ENCODE data around the gene IGFBP4. TPM values are rescaled to one million over a fixed set of nuclear protein-coding genes. Genes with fewer than 3 reads are reported as not detected.

Gene IGFBP4
- total and polyA plus RNA-seq, 2 donors (not counting 1 experiment from before 2014, with no cell fraction given), result 436 to 1,130 TPM

GRCh38 chr17:40459636-40460603 is 16.7 kb downstream of the IGFBP4 start:
- no peak overlapping the region for H3K4me3 ChIP-seq (replicated peaks in 1 of 4; ENCODE audit: control extremely low read depth in 1 of 4, insufficient read depth in 1 of 4, low read depth in 3 of 4, low read length in 4 of 4)
- DNase-seq (ENCODE audit: low read depth in 2 of 2), result peak in 1 of 2 donors; percentile 42
- H4K20me1 ChIP-seq (ENCODE audit: control insufficient read depth, extremely low read depth, insufficient read depth, low read length), result no peaks in the 10 kb centered on the region
- H3K9me3 ChIP-seq (ENCODE audit: control insufficient read depth, insufficient read depth, low read depth, low read length), result no peaks in the 10 kb centered on the region
- peaks cover 60% of the 10 kb centered on the region for H3K4me1 ChIP-seq (ENCODE audit: control insufficient read depth, extremely low read depth, insufficient read depth, low read length)
- peak overlapping the region; percentile 35 for H3K27ac ChIP-seq (ENCODE audit: insufficient read depth, low read length)
- TF ChIP-seq, protein P1, sequence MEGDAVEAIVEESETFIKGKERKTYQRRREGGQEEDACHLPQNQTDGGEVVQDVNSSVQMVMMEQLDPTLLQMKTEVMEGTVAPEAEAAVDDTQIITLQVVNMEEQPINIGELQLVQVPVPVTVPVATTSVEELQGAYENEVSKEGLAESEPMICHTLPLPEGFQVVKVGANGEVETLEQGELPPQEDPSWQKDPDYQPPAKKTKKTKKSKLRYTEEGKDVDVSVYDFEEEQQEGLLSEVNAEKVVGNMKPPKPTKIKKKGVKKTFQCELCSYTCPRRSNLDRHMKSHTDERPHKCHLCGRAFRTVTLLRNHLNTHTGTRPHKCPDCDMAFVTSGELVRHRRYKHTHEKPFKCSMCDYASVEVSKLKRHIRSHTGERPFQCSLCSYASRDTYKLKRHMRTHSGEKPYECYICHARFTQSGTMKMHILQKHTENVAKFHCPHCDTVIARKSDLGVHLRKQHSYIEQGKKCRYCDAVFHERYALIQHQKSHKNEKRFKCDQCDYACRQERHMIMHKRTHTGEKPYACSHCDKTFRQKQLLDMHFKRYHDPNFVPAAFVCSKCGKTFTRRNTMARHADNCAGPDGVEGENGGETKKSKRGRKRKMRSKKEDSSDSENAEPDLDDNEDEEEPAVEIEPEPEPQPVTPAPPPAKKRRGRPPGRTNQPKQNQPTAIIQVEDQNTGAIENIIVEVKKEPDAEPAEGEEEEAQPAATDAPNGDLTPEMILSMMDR (conservative IDR thresholded peaks at IDR 0.05 in 1 of 2, IDR thresholded peaks at IDR 0.05 in 1 of 2; ENCODE audit: low read depth in 1 of 2, low read length in 2 of 2), result no peak
- TF ChIP-seq EZH2 (IDR thresholded peaks at IDR 0.05; ENCODE audit: low read length, missing control alignments), result no peak
- H3K27me3 ChIP-seq (ENCODE audit: control insufficient read depth, insufficient read depth, low read length), result no peaks in the 10 kb centered on the region
- H3K36me3 ChIP-seq (ENCODE audit: control insufficient read depth, insufficient read depth, low read length), result peaks cover 24% of the 10 kb centered on the region
- H3K79me2 ChIP-seq (ENCODE audit: control insufficient read depth, insufficient read depth, low read length), result no peaks in the 10 kb centered on the region
- H2AFZ ChIP-seq (ENCODE audit: low read length), result no peak overlapping the region
- no peak overlapping the region for H3K4me2 ChIP-seq (ENCODE audit: extremely low read depth, insufficient read depth, low read length)
- H3K9ac ChIP-seq (ENCODE audit: insufficient read depth, low read length), result no peak overlapping the region

DNA sequence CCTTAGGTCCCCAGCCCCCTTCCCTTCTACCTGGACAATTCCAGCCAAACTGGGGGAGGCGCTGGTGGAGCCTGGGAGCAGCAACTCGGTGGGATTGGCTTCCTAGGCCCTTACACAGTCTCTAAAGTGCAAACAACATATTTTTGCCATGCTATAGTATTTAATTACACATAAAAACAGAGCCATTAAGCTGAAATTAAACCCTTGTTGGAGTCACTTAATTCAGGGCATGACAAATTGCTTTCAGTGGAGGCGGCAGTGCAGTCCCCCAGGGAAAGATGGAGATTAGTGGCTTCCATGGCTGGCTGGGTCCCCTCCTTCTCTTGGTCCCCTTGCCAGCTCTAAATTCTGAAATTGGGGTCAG is 17.3 kb downstream of the IGFBP4 start:
- no peaks in the 10 kb centered on the region for H3K27me3 ChIP-seq (ENCODE audit: control insufficient read depth, insufficient read depth, low read length)
- no peaks in the 10 kb centered on the region for H3K9me3 ChIP-seq (ENCODE audit: control insufficient read depth, insufficient read depth, low read depth, low read length)
- H4K20me1 ChIP-seq (ENCODE audit: control insufficient read depth, extremely low read depth, insufficient read depth, low read length), result no peaks in the 10 kb centered on the region
- no peak overlapping the region for H3K4me2 ChIP-seq (ENCODE audit: extremely low read depth, insufficient read depth, low read length)
- H3K27ac ChIP-seq (ENCODE audit: insufficient read depth, low read length), result no peak overlapping the region
- peaks cover 59% of the 10 kb centered on the region for H3K4me1 ChIP-seq (ENCODE audit: control insufficient read depth, extremely low read depth, insufficient read depth, low read length)
- peak in 1 of 2 donors; percentile 28 for DNase-seq (ENCODE audit: low read depth in 2 of 2)
- no peak overlapping the region for H3K4me3 ChIP-seq (replicated peaks in 1 of 4; ENCODE audit: control extremely low read depth in 1 of 4, insufficient read depth in 1 of 4, low read depth in 3 of 4, low read length in 4 of 4)
- H3K9ac ChIP-seq (ENCODE audit: insufficient read depth, low read length), result no peak overlapping the region
- H3K79me2 ChIP-seq (ENCODE audit: control insufficient read depth, insufficient read depth, low read length), result no peaks in the 10 kb centered on the region
- H2AFZ ChIP-seq (ENCODE audit: low read length), result no peak overlapping the region
- H3K36me3 ChIP-seq (ENCODE audit: control insufficient read depth, insufficient read depth, low read length), result peaks cover 24% of the 10 kb centered on the region
- TF ChIP-seq, protein P1 (conservative IDR thresholded peaks at IDR 0.05 in 1 of 2, IDR thresholded peaks at IDR 0.05 in 1 of 2; ENCODE audit: low read depth in 1 of 2, low read length in 2 of 2), result no peak
- no peak for TF ChIP-seq EZH2 (IDR thresholded peaks at IDR 0.05; ENCODE audit: low read length, missing control alignments)

GRCh38 chr17:40460968-40461731 is 17.9 kb downstream of the IGFBP4 start:
- peak in 1 of 2 donors; percentile 72 for DNase-seq (ENCODE audit: low read depth in 2 of 2)
- no peaks in the 10 kb centered on the region for H3K79me2 ChIP-seq (ENCODE audit: control insufficient read depth, insufficient read depth, low read length)

More at GRCh38 chr17:40460968-40461731, 17.9 kb downstream of the IGFBP4 start:
- Histone ChIP-seq H3K9me3 (ENCODE audit: control insufficient read depth, insufficient read depth, low read depth, low read length) (no peaks in the 10 kb centered on the region), H3K4me1 (ENCODE audit: control insufficient read depth, extremely low read depth, insufficient read depth, low read length) (peaks cover 54% of the 10 kb centered on the region), H3K4me3 (replicated peaks in 1 of 4; ENCODE audit: control extremely low read depth in 1 of 4, insufficient read depth in 1 of 4, low read depth in 3 of 4, low read length in 4 of 4) (no peak overlapping the region), H3K36me3 (ENCODE audit: control insufficient read depth, insufficient read depth, low read length) (peaks cover 22% of the 10 kb centered on the region), H2AFZ (ENCODE audit: low read length) (no peak overlapping the region), H3K9ac (ENCODE audit: insufficient read depth, low read length) (no peak overlapping the region), H3K4me2 (ENCODE audit: extremely low read depth, insufficient read depth, low read length) (no peak overlapping the region), H3K27ac (ENCODE audit: insufficient read depth, low read length) (peak overlapping the region; percentile 38), H3K27me3 (ENCODE audit: control insufficient read depth, insufficient read depth, low read length) (no peaks in the 10 kb centered on the region), H4K20me1 (ENCODE audit: control insufficient read depth, extremely low read depth, insufficient read depth, low read length) (no peaks in the 10 kb centered on the region)
- TF ChIP-seq, protein P1 (conservative IDR thresholded peaks at IDR 0.05 in 1 of 2, IDR thresholded peaks at IDR 0.05 in 1 of 2; ENCODE audit: low read depth in 1 of 2, low read length in 2 of 2), result no peak
- TF ChIP-seq EZH2 (IDR thresholded peaks at IDR 0.05; ENCODE audit: low read length, missing control alignments), result no peak
